Measurements from ENCODE around the gene SPSB4.
"Not testable (repeated sequence)": the region's sequence is repeated elsewhere in the genome, so short reads cannot be mapped to it uniquely, and the experiment has no call there.

The SPSB4 gene

GRCh38 chr3:141115789-141116541, 64.8 kb downstream of the SPSB4 start:
- H3K27ac ChIP-seq, result no peak overlapping the region
- H3K9me3 ChIP-seq, result no peaks in the 10 kb centered on the region
- no peak overlapping the region for H3K4me3 ChIP-seq (ENCODE audit: low read depth in 1 of 2, low read length in 1 of 2)
- no peak for TF ChIP-seq CTCF (IDR thresholded peaks at IDR 0.05)
- no peaks in the 10 kb centered on the region for H3K27me3 ChIP-seq
- H3K36me3 ChIP-seq, result no peaks in the 10 kb centered on the region
- peaks cover 0 to 7% of the 10 kb centered on the region in 2 experiments for H3K4me1 ChIP-seq (ENCODE audit: control insufficient read depth in 1 of 2, insufficient read depth in 1 of 2, low read depth in 1 of 2, low read length in 1 of 2)

- Histone ChIP-seq H3K4me3 (ENCODE audit: low read depth in 1 of 2, low read length in 1 of 2) (no peak overlapping the region), H3K9me3 (no peaks in the 10 kb centered on the region), H3K4me1 (ENCODE audit: control insufficient read depth in 1 of 2, insufficient read depth in 1 of 2, low read depth in 1 of 2, low read length in 1 of 2) (peaks cover 0 to 7% of the 10 kb centered on the region in 2 experiments), H3K27me3 (no peaks in the 10 kb centered on the region), H3K36me3 (no peaks in the 10 kb centered on the region), H3K27ac (no peak overlapping the region)
- no peak for TF ChIP-seq CTCF (IDR thresholded peaks at IDR 0.05)
Measured at GRCh38 chr3:141116721-141117120, 65.6 kb downstream of the SPSB4 start.

GRCh38 chr3:141117982-141118381, 66.8 kb downstream of the SPSB4 start:
- H3K9me3 ChIP-seq; H3K4me1 ChIP-seq (ENCODE audit: control insufficient read depth in 1 of 2, insufficient read depth in 1 of 2, low read depth in 1 of 2, low read length in 1 of 2); H3K4me3 ChIP-seq (ENCODE audit: low read depth in 1 of 2, low read length in 1 of 2); H3K36me3 ChIP-seq; H3K27me3 ChIP-seq; H3K27ac ChIP-seq: not testable (repeated sequence)

GRCh38 chr3:141122455-141123030, 71.4 kb downstream of the SPSB4 start:
- Histone ChIP-seq H3K36me3 (no peaks in the 10 kb centered on the region), H3K4me3 (ENCODE audit: low read depth in 1 of 2, low read length in 1 of 2) (no peak overlapping the region)

GRCh38 chr3:141123677-141124410, 72.7 kb downstream of the SPSB4 start:
- no peaks in the 10 kb centered on the region for H3K9me3 ChIP-seq
- no peaks in the 10 kb centered on the region for H3K4me1 ChIP-seq (ENCODE audit: control insufficient read depth in 1 of 2, insufficient read depth in 1 of 2, low read depth in 1 of 2, low read length in 1 of 2)
- H3K4me3 ChIP-seq (ENCODE audit: low read depth in 1 of 2, low read length in 1 of 2), result no peak overlapping the region
- H3K27ac ChIP-seq, result no peak overlapping the region
- TF ChIP-seq CTCF (IDR thresholded peaks at IDR 0.05), result no peak
- H3K27me3 ChIP-seq, result no peaks in the 10 kb centered on the region
- H3K36me3 ChIP-seq, result no peaks in the 10 kb centered on the region

More at GRCh38 chr3:141122455-141123030, 71.4 kb downstream of the SPSB4 start:
- Histone ChIP-seq H3K27ac (no peak overlapping the region), H3K9me3 (no peaks in the 10 kb centered on the region), H3K27me3 (no peaks in the 10 kb centered on the region), H3K4me1 (ENCODE audit: control insufficient read depth in 1 of 2, insufficient read depth in 1 of 2, low read depth in 1 of 2, low read length in 1 of 2) (no peaks in the 10 kb centered on the region)
- no peak for TF ChIP-seq CTCF (IDR thresholded peaks at IDR 0.05)

GRCh38 chr3:141124715-141125114, 73.6 kb downstream of the SPSB4 start:
- H3K4me3 ChIP-seq (ENCODE audit: low read depth in 1 of 2, low read length in 1 of 2), result no peak overlapping the region
- no peak overlapping the region for H3K27ac ChIP-seq
- no peaks in the 10 kb centered on the region for H3K4me1 ChIP-seq (ENCODE audit: control insufficient read depth in 1 of 2, insufficient read depth in 1 of 2, low read depth in 1 of 2, low read length in 1 of 2)
- TF ChIP-seq CTCF (IDR thresholded peaks at IDR 0.05), result no peak
- H3K27me3 ChIP-seq, result no peaks in the 10 kb centered on the region
- no peaks in the 10 kb centered on the region for H3K36me3 ChIP-seq
- H3K9me3 ChIP-seq, result no peaks in the 10 kb centered on the region

Measured in neutrophil (primary cell).